GM12878 (cell line): ENCODE results near the gene SPTBN1. TPM values are rescaled to one million over a fixed set of nuclear protein-coding genes. Genes with fewer than 3 reads are reported as not detected.

Source experiments
- ASH2L ChIP-seq: fragments of 300-600, 200-600 bp; sonication (generic); IDR thresholded peaks from 2 replicates; pipeline ENCODE4 v1.6.1; 2017; ENCODE audit warnings: low read depth, mild to moderate bottlenecking, borderline replicate concordance
- ATF3 ChIP-seq: IDR thresholded peaks from 2 replicates; pipeline ENCODE4 v1.6.1; 2011; ENCODE audit warnings: low read depth, mild to moderate bottlenecking, low read length, moderate library complexity, borderline replicate concordance; ENCODE audit errors: extremely low read depth
- ATF7 ChIP-seq: fragments of 450-650 bp; IDR thresholded peaks from 2 replicates; pipeline ENCODE4 v1.6.1; 2016; ENCODE audit warnings: low read depth, mild to moderate bottlenecking
- BMI1 ChIP-seq: fragments of 450-650 bp; IDR thresholded peaks from 2 replicates; pipeline ENCODE4 v1.6.1; 2016; ENCODE audit warnings: mild to moderate bottlenecking, moderate library complexity, borderline replicate concordance
- CHD4 ChIP-seq: fragments of 200-600 bp; sonication (generic); IDR thresholded peaks from 2 replicates; pipeline ENCODE4 v1.6.1; 2016; ENCODE audit warnings: mild to moderate bottlenecking
- CTCF ChIP-seq, 3 experiments: IDR thresholded peaks in 2 of 3; conservative IDR thresholded peaks in 1 of 3; 2 replicates each; pipeline ENCODE4 v1.5.1; 2011; ENCODE audit warnings: low read depth in 3 of 3, low read length in 3 of 3, mild to moderate bottlenecking in 3 of 3, control low read depth in 2 of 3, moderate library complexity in 2 of 3, inconsistent platforms in 1 of 3, mixed read lengths in 1 of 3; ENCODE audit not compliant: control insufficient read depth in 2 of 3, insufficient read depth in 1 of 3; ENCODE audit errors: extremely low read depth in 1 of 3
- CUX1 ChIP-seq: IDR thresholded peaks from 2 replicates; pipeline ENCODE4 v1.6.1; 2012; ENCODE audit warnings: improper control_type of control experiment, low read depth, low read length; ENCODE audit not compliant: insufficient replicate concordance
- ETV6 ChIP-seq, 2 experiments: fragments of 450-650 bp in 1 of 2; IDR thresholded peaks in 1 of 2; conservative IDR thresholded peaks in 1 of 2; 2 replicates each; pipeline ENCODE4 v1.6.1; 2014; ENCODE audit warnings: antibody characterized with exemption in 1 of 2, borderline replicate concordance in 1 of 2, low read depth in 1 of 2, mild to moderate bottlenecking in 1 of 2, moderate library complexity in 1 of 2
- FOS ChIP-seq: IDR thresholded peaks from 3 replicates; pipeline ENCODE4 v1.6.1; 2011; ENCODE audit warnings: borderline replicate concordance; ENCODE audit not compliant: insufficient read length; ENCODE audit errors: extremely low read depth
- HDAC6 ChIP-seq: fragments of 200-600 bp; sonication (generic); IDR thresholded peaks from one replicate; pipeline ENCODE4 v1.8.0; 2017; ENCODE audit warnings: antibody characterized with exemption; ENCODE audit not compliant: unreplicated experiment
- IKZF1 ChIP-seq: fragments of 450-650 bp; conservative IDR thresholded peaks from 2 replicates; pipeline ENCODE4 v1.6.1; 2017; ENCODE audit warnings: antibody characterized with exemption, mild to moderate bottlenecking
- IRF4 ChIP-seq: IDR thresholded peaks from 2 replicates; pipeline ENCODE4 v1.6.1; 2011; ENCODE audit warnings: low read depth, low read length
- JUNB ChIP-seq: IDR thresholded peaks from 2 replicates; pipeline ENCODE4 v1.6.1; 2016; ENCODE audit warnings: antibody characterized with exemption, mild to moderate bottlenecking
- MTA2 ChIP-seq: fragments of 450-650 bp; IDR thresholded peaks from 2 replicates; pipeline ENCODE4 v1.6.1; 2016; ENCODE audit warnings: low read depth, mild to moderate bottlenecking, moderate library complexity
- MTA3 ChIP-seq: IDR thresholded peaks from 2 replicates; pipeline ENCODE4 v1.6.1; 2012; ENCODE audit warnings: low read length, inconsistent platforms, borderline replicate concordance
- MYB ChIP-seq: fragments of 150-350 bp; IDR thresholded peaks from 2 replicates; pipeline ENCODE4 v1.6.1; 2014; ENCODE audit warnings: mild to moderate bottlenecking, low read depth, low read length, borderline replicate concordance
- NR2F1 ChIP-seq: fragments of 450-650 bp; conservative IDR thresholded peaks from 2 replicates; pipeline ENCODE4 v1.6.1; 2017; ENCODE audit warnings: mild to moderate bottlenecking
- NRF1 ChIP-seq: conservative IDR thresholded peaks from 2 replicates; pipeline ENCODE4 v1.6.1; 2011; ENCODE audit warnings: mild to moderate bottlenecking, low read depth, low read length, improper control_type of control experiment
- POLR2AphosphoS2 ChIP-seq: IDR thresholded peaks from 2 replicates; pipeline ENCODE4 v1.6.1; 2011; ENCODE audit warnings: low read depth, mild to moderate bottlenecking, low read length, improper control_type of control experiment, moderate library complexity
- POLR2AphosphoS5 ChIP-seq: IDR thresholded peaks from 2 replicates; pipeline ENCODE4 v1.6.1; 2011; ENCODE audit warnings: mild to moderate bottlenecking, low read length, inconsistent platforms
- RB1 ChIP-seq: fragments of 450-650 bp; formaldehyde crosslinking; IDR thresholded peaks from 2 replicates; pipeline ENCODE4 v1.6.1; 2017; ENCODE audit warnings: mild to moderate bottlenecking, borderline replicate concordance
- SIN3A ChIP-seq: IDR thresholded peaks from 2 replicates; pipeline ENCODE4 v1.6.1; 2012; ENCODE audit warnings: low read depth, low read length, improper control_type of control experiment
- SMARCA5 ChIP-seq: fragments of 450-650 bp; IDR thresholded peaks from 2 replicates; pipeline ENCODE4 v1.6.1; 2017; ENCODE audit warnings: mild to moderate bottlenecking
- SREBF1 ChIP-seq: IDR thresholded peaks from 2 replicates; pipeline ENCODE4 v1.6.1; 2012; ENCODE audit warnings: mild to moderate bottlenecking, low read length
- TCF3 ChIP-seq: IDR thresholded peaks from 2 replicates; pipeline ENCODE4 v1.6.1; 2012; ENCODE audit warnings: low read depth, mild to moderate bottlenecking, low read length, borderline replicate concordance; ENCODE audit not compliant: insufficient read depth
- polyA plus RNA-seq, 11 experiments: library from polyadenylated mRNA; depleted of rRNA in 4 of 11; unstranded in 6 of 11; stranded (reverse) in 5 of 11; fragments of >200 nt; fragmentation: Nextera tagmentation in 4 of 11; fragmentation: Illumina TruSeq in 1 of 11; extraction: Ambion mirVana in 4 of 11; extraction: Trizol in 1 of 11; gene quantifications; 1 replicate in 1 of 11; 2 replicates in 10 of 11; pipeline versions ENCODE4 v1.2.1 to v1.2.3, GENCODE V29; 2011 to 2016; ENCODE audit warnings: inconsistent platforms in 2 of 11, missing spikeins in 2 of 11, low read depth in 1 of 11
- total RNA-seq, 4 experiments: library from RNA; depleted of rRNA in 3 of 4; stranded (reverse); fragments of >200 nt in 3 of 4; fragmentation: Illumina TruSeq in 1 of 4; extraction: Trizol in 1 of 4; gene quantifications; 2 replicates each; pipeline versions ENCODE4 v1.2.1 to v1.2.3, GENCODE V29; 2013 to 2021

Gene SPTBN1
- total and polyA plus RNA-seq, 10 of the 15 experiments (the other 5 are each of a cell fraction or from before 2014, with no cell fraction given): 20.6 to 154 (median 76.7) TPM

- no peak for TF ChIP-seq CHD4
- no peak for TF ChIP-seq RB1
- TF ChIP-seq ATF3: no peak
- TF ChIP-seq SIN3A: no peak
- TF ChIP-seq POLR2AphosphoS5: no peak
- TF ChIP-seq FOS: no peak
- no peak for TF ChIP-seq SMARCA5
- no peak for TF ChIP-seq MTA3
- TF ChIP-seq CTCF (IDR thresholded peaks at IDR 0.05 in 2 of 3, conservative IDR thresholded peaks at IDR 0.05 in 1 of 3; ENCODE audit: control insufficient read depth in 2 of 3, extremely low read depth in 1 of 3, insufficient read depth in 1 of 3, low read depth in 3 of 3, low read length in 3 of 3): no peak
- no peak for TF ChIP-seq IRF4
- no peak for TF ChIP-seq HDAC6
- TF ChIP-seq BMI1: no peak
- no peak for TF ChIP-seq MTA2
- peak; percentile 57 for TF ChIP-seq IKZF1
- no peak for TF ChIP-seq JUNB
- no peak for TF ChIP-seq POLR2AphosphoS2
- no peak for TF ChIP-seq MYB
- peak; percentile 38; the same call in 1 of the 2 replicates for TF ChIP-seq NR2F1
- no peak for TF ChIP-seq CUX1
- TF ChIP-seq TCF3: no peak
- no peak for TF ChIP-seq ETV6 (conservative IDR thresholded peaks at IDR 0.05 in 1 of 2, IDR thresholded peaks at IDR 0.05 in 1 of 2; ENCODE audit: borderline replicate concordance in 1 of 2, low read depth in 1 of 2)
- no peak for TF ChIP-seq ATF7
- TF ChIP-seq ASH2L: no peak
- no peak for TF ChIP-seq SREBF1
- TF ChIP-seq NRF1: no peak
These were observed 640 bp downstream of the SPTBN1 start (continued) for GRCh38 chr2:54456612-54457322.
